ENCODE data around the gene TNFRSF19.

DNA sequence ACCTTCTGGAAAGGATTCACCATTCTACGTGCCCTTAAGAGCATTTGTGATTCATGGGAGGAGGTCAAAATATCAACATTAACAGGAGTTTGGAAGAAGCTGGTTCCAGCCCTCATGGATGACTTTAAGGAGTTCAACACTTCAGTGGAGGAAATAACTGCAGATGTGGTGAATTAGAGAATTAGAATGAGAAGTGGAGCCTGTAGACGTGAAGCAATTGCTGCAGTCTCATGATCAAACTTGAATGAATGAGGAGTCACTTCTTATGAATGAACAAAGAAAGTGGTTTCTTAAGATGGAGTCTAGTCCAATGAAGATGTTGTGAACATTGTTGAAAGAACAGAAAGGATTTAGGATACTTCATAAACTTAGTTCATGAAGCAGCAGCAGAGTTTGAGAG is 129.1 kb downstream of the TNFRSF19 start:
- TF ChIP-seq, protein P1, sequence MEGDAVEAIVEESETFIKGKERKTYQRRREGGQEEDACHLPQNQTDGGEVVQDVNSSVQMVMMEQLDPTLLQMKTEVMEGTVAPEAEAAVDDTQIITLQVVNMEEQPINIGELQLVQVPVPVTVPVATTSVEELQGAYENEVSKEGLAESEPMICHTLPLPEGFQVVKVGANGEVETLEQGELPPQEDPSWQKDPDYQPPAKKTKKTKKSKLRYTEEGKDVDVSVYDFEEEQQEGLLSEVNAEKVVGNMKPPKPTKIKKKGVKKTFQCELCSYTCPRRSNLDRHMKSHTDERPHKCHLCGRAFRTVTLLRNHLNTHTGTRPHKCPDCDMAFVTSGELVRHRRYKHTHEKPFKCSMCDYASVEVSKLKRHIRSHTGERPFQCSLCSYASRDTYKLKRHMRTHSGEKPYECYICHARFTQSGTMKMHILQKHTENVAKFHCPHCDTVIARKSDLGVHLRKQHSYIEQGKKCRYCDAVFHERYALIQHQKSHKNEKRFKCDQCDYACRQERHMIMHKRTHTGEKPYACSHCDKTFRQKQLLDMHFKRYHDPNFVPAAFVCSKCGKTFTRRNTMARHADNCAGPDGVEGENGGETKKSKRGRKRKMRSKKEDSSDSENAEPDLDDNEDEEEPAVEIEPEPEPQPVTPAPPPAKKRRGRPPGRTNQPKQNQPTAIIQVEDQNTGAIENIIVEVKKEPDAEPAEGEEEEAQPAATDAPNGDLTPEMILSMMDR (IDR thresholded peaks at IDR 0.05; ENCODE audit: low read depth, low read length), result no peak
- TF ChIP-seq POLR2A (IDR thresholded peaks at IDR 0.05; ENCODE audit: extremely low read depth, insufficient read length), result no peak
